ENCODE data around the gene CCNI.
"Not testable (repeated sequence)": the region's sequence is repeated elsewhere in the genome, so short reads cannot be mapped to it uniquely, and the experiment has no call there.

The CCNI gene

DNA sequence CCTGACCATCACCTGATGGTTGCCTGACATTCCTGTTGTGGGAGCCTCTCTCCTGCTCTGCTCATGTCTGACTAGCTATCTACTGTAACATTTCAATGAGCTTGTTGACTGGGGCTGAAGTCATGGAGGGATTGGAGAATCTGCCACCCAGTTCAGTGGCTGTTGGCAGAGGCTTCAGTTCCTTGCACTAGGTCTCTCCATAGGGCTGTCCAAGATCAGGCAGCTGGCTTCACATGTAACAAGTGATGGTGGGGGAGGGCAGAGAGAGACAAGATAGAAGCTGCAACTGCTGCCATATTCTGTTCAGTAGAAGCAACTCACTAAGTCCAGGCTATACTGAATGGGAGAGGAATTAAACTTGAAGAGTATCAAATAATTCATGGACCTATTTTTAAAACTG is 14.1 kb upstream of the CCNI start:
- no peak overlapping the region for H3K4me2 ChIP-seq (ENCODE audit: low read length)
- no peak overlapping the region for H2BK15ac ChIP-seq (replicated peaks; ENCODE audit: low read depth)
- H2BK5ac ChIP-seq (ENCODE audit: low read length), result no peak overlapping the region

DNA sequence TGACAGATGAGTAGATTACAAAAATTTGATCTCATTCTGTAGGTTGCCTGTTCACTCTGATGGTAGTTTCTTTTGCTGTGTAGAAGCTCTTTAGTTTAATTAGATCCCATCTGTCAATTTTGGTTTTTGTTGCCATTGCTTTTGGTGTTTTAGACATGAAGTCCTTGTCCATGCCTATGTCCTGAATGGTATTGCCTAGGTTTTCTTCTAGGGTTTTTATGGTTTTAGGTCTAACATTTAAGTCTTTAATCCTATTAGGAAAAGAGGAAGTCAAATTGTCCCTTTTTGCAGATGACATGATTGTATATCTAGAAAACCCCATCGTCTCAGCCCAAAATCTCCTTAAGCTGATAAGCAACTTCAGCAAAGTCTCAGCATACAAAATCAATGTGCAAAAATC is 11.2 kb upstream of the CCNI start:
- H2BK120ac ChIP-seq (ENCODE audit: low read depth, low read length); H3K27ac ChIP-seq (ENCODE audit: low read depth, low read length); H3K79me1 ChIP-seq (ENCODE audit: low read length); H2BK15ac ChIP-seq (replicated peaks; ENCODE audit: low read depth); H3K4me3 ChIP-seq (ENCODE audit: low read length); DNase-seq; H3K23ac ChIP-seq (ENCODE audit: low read length); H3K56ac ChIP-seq (ENCODE audit: low read length); H3K18ac ChIP-seq (ENCODE audit: low read length); H3K4ac ChIP-seq (ENCODE audit: low read depth, low read length); H4K8ac ChIP-seq (ENCODE audit: low read depth, low read length); H3K79me2 ChIP-seq (ENCODE audit: control insufficient read depth, insufficient read depth, low read length); H2AK5ac ChIP-seq (ENCODE audit: low read length); H3K4me1 ChIP-seq (ENCODE audit: control insufficient read depth, low read depth, low read length); H3K27me3 ChIP-seq (ENCODE audit: insufficient read depth, low read length, poor library complexity); H4K5ac ChIP-seq (ENCODE audit: low read length); H3K9ac ChIP-seq (ENCODE audit: low read length); H3K36me3 ChIP-seq (ENCODE audit: control insufficient read depth, insufficient read depth, low read length); H2BK5ac ChIP-seq (ENCODE audit: low read length); H3K4me2 ChIP-seq (ENCODE audit: low read length): not testable (repeated sequence)
- WGBS (ENCODE audit: extremely low coverage, insufficient coverage, low lambda C conversion rate), result no CpG with 5 or more reads among the region's 1 CpG

More for the DNA sequence above, 14.1 kb upstream of the CCNI start:
- H3K79me2 ChIP-seq (ENCODE audit: control insufficient read depth, insufficient read depth, low read length), result no peaks in the 10 kb centered on the region
- H3K27ac ChIP-seq (ENCODE audit: low read depth, low read length), result no peak overlapping the region
- H4K5ac ChIP-seq (ENCODE audit: low read length), result no peak overlapping the region
- no peak for DNase-seq
- no peaks in the 10 kb centered on the region for H3K27me3 ChIP-seq (ENCODE audit: insufficient read depth, low read length, poor library complexity)
- no peak overlapping the region for H3K4ac ChIP-seq (ENCODE audit: low read depth, low read length)
- no peak overlapping the region for H2BK120ac ChIP-seq (ENCODE audit: low read depth, low read length)
- H2AK5ac ChIP-seq (ENCODE audit: low read length), result no peak overlapping the region
- no peak overlapping the region for H3K23ac ChIP-seq (ENCODE audit: low read length)
- H3K4me1 ChIP-seq (ENCODE audit: control insufficient read depth, low read depth, low read length), result no peaks in the 10 kb centered on the region
- H3K79me1 ChIP-seq (ENCODE audit: low read length), result no peaks in the 10 kb centered on the region
- H4K8ac ChIP-seq (ENCODE audit: low read depth, low read length), result no peak overlapping the region
- H3K9ac ChIP-seq (ENCODE audit: low read length), result no peak overlapping the region
- no peaks in the 10 kb centered on the region for H3K36me3 ChIP-seq (ENCODE audit: control insufficient read depth, insufficient read depth, low read length)
- no peak overlapping the region for H3K18ac ChIP-seq (ENCODE audit: low read length)
- no peak overlapping the region for H3K56ac ChIP-seq (ENCODE audit: low read length)
- no peak overlapping the region for H3K4me3 ChIP-seq (ENCODE audit: low read length)

- Histone ChIP-seq H3K56ac (ENCODE audit: low read length) (peak overlapping the region; percentile 76), H3K27ac (ENCODE audit: low read depth, low read length) (peak overlapping the region; percentile 73), H4K5ac (ENCODE audit: low read length) (no peak overlapping the region), H3K79me1 (ENCODE audit: low read length) (no peaks in the 10 kb centered on the region), H3K4me1 (ENCODE audit: control insufficient read depth, low read depth, low read length) (peaks cover 2% of the 10 kb centered on the region), H3K4ac (ENCODE audit: low read depth, low read length) (peak overlapping the region; percentile 27), H4K8ac (ENCODE audit: low read depth, low read length) (no peak overlapping the region), H3K4me3 (ENCODE audit: low read length) (no peak overlapping the region), H2BK5ac (ENCODE audit: low read length) (peak overlapping the region; percentile 89), H3K36me3 (ENCODE audit: control insufficient read depth, insufficient read depth, low read length) (no peaks in the 10 kb centered on the region), H2BK15ac (replicated peaks; ENCODE audit: low read depth) (no peak overlapping the region), H2BK120ac (ENCODE audit: low read depth, low read length) (peak overlapping the region; percentile 54), H3K27me3 (ENCODE audit: insufficient read depth, low read length, poor library complexity) (no peaks in the 10 kb centered on the region), H3K9ac (ENCODE audit: low read length) (no peak overlapping the region), H3K23ac (ENCODE audit: low read length) (no peak overlapping the region), H3K4me2 (ENCODE audit: low read length) (no peak overlapping the region), H3K79me2 (ENCODE audit: control insufficient read depth, insufficient read depth, low read length) (no peaks in the 10 kb centered on the region), H3K18ac (ENCODE audit: low read length) (peak overlapping the region; percentile 41), H2AK5ac (ENCODE audit: low read length) (no peak overlapping the region)
- no CpG with 5 or more reads among the region's 10 CpGs for WGBS (ENCODE audit: extremely low coverage, insufficient coverage, low lambda C conversion rate)
- peak; percentile 90 for DNase-seq
Observed at GRCh38 chr4:77084019-77084639, 8.3 kb upstream of the CCNI start.

DNA sequence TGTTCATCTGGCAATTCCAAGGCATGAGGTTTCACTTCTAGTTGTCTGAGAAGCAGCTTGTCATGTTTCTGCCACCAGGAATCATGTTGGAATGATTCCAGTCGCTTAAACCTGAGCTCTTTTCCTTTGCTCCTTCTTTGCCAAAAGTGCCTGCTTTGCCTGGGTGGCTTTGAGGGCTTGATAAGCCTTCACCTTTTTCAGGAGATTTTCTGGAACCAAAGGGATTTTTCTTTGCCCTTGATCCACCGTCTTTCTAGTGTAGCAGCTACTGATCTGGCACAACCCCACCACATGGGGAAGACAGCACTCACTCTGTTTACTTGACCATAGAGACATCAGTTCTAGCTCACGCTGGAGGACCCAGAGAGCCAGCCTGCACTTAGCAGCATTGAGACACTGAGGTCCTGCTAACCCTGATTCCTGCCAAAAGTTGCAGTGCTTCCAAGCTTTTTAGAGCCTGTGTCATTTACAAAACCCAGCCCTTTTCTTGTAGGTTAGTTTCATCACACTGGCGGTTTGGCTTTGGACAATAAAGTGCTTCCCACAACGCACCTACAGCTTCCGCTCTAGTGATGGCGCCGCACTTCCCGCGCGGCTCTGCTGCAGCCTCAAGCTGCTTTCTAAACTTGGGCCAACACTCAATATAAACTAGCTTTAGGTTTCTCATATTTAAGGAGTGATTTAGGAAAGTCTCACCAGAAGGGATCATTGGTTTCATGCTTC is 7.3 kb upstream of the CCNI start:
- Histone ChIP-seq H3K27ac (ENCODE audit: low read depth, low read length) (no peak overlapping the region), H3K56ac (ENCODE audit: low read length) (peak overlapping the region; percentile 29), H3K4ac (ENCODE audit: low read depth, low read length) (peak overlapping the region; percentile 40), H3K36me3 (ENCODE audit: control insufficient read depth, insufficient read depth, low read length) (no peaks in the 10 kb centered on the region), H2AK5ac (ENCODE audit: low read length) (no peak overlapping the region), H2BK120ac (ENCODE audit: low read depth, low read length) (no peak overlapping the region), H3K23ac (ENCODE audit: low read length) (no peak overlapping the region), H2BK15ac (replicated peaks; ENCODE audit: low read depth) (no peak overlapping the region), H2BK5ac (ENCODE audit: low read length) (no peak overlapping the region), H3K79me1 (ENCODE audit: low read length) (no peaks in the 10 kb centered on the region), H3K18ac (ENCODE audit: low read length) (peak overlapping the region; percentile 41), H3K27me3 (ENCODE audit: insufficient read depth, low read length, poor library complexity) (no peaks in the 10 kb centered on the region), H3K9ac (ENCODE audit: low read length) (no peak overlapping the region), H3K4me1 (ENCODE audit: control insufficient read depth, low read depth, low read length) (peaks cover 2% of the 10 kb centered on the region), H3K4me3 (ENCODE audit: low read length) (no peak overlapping the region), H4K8ac (ENCODE audit: low read depth, low read length) (no peak overlapping the region), H3K4me2 (ENCODE audit: low read length) (no peak overlapping the region), H3K79me2 (ENCODE audit: control insufficient read depth, insufficient read depth, low read length) (no peaks in the 10 kb centered on the region), H4K5ac (ENCODE audit: low read length) (no peak overlapping the region)
- no CpG with 5 or more reads among the region's 11 CpGs for WGBS (ENCODE audit: extremely low coverage, insufficient coverage, low lambda C conversion rate)
- no peak for DNase-seq

DNA sequence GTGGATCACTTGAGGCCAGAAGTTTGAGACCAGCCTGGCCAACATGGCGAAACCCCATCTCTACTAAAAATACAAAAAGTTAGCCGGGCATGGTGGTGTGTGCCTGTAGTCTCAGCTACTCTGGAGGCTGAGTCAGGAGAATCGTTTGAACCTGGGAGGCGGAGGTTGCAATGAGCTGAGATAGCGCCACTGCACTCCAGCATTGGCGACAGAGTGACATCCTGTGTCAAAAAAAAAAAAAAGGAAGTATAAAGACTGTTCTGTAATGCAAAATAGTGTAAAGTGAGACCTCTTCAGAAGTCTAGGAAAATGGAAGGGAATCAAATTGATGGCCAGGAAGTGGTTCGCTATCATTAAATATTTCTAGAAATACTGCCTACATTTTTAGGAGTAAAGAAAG is 5.0 kb upstream of the CCNI start:
- H3K27ac ChIP-seq (ENCODE audit: low read depth, low read length); H3K27me3 ChIP-seq (ENCODE audit: insufficient read depth, low read length, poor library complexity); H3K9ac ChIP-seq (ENCODE audit: low read length); H3K4me3 ChIP-seq (ENCODE audit: low read length); H3K79me2 ChIP-seq (ENCODE audit: control insufficient read depth, insufficient read depth, low read length); H2BK15ac ChIP-seq (replicated peaks; ENCODE audit: low read depth); H4K8ac ChIP-seq (ENCODE audit: low read depth, low read length); H2BK120ac ChIP-seq (ENCODE audit: low read depth, low read length); H3K36me3 ChIP-seq (ENCODE audit: control insufficient read depth, insufficient read depth, low read length); H4K5ac ChIP-seq (ENCODE audit: low read length); H3K79me1 ChIP-seq (ENCODE audit: low read length); H2AK5ac ChIP-seq (ENCODE audit: low read length); H3K56ac ChIP-seq (ENCODE audit: low read length); H3K4me2 ChIP-seq (ENCODE audit: low read length); H3K4ac ChIP-seq (ENCODE audit: low read depth, low read length); H3K4me1 ChIP-seq (ENCODE audit: control insufficient read depth, low read depth, low read length); H3K23ac ChIP-seq (ENCODE audit: low read length); H3K18ac ChIP-seq (ENCODE audit: low read length); DNase-seq; H2BK5ac ChIP-seq (ENCODE audit: low read length): not testable (repeated sequence)
- WGBS (ENCODE audit: extremely low coverage, insufficient coverage, low lambda C conversion rate), result no CpG with 5 or more reads among the region's 7 CpGs

DNA sequence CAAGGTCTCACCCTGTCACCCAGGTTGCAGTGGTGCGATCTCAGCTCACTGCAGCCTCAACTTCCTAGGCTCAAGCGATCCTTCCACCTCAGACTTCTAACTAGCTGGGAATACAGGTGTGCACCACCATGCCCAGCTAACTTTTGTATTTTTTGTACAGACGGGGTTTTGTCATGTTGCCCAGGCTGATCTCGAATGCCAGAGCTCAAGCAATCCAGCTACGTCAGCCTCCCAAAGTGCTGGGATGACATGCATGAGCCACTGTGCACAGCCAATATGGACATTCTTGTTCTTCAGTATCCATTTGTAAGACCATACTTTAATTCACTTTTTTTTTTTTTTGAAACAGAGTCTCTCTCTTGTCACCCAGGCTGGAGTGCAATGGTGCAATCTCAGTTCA is 3.5 kb upstream of the CCNI start:
- no peaks in the 10 kb centered on the region for H3K36me3 ChIP-seq (ENCODE audit: control insufficient read depth, insufficient read depth, low read length)
- H2BK120ac ChIP-seq (ENCODE audit: low read depth, low read length), result no peak overlapping the region
- no peak overlapping the region for H3K27ac ChIP-seq (ENCODE audit: low read depth, low read length)
- no peak overlapping the region for H3K4ac ChIP-seq (ENCODE audit: low read depth, low read length)
- peaks cover 12% of the 10 kb centered on the region for H3K79me2 ChIP-seq (ENCODE audit: control insufficient read depth, insufficient read depth, low read length)
- H3K4me3 ChIP-seq (ENCODE audit: low read length), result no peak overlapping the region
- H3K4me1 ChIP-seq (ENCODE audit: control insufficient read depth, low read depth, low read length), result peaks cover 2% of the 10 kb centered on the region
- peaks cover 1% of the 10 kb centered on the region for H3K79me1 ChIP-seq (ENCODE audit: low read length)
- no peak overlapping the region for H3K23ac ChIP-seq (ENCODE audit: low read length)
- no peak overlapping the region for H4K5ac ChIP-seq (ENCODE audit: low read length)
- no peak overlapping the region for H4K8ac ChIP-seq (ENCODE audit: low read depth, low read length)
- no peak overlapping the region for H3K56ac ChIP-seq (ENCODE audit: low read length)
- WGBS (ENCODE audit: extremely low coverage, insufficient coverage, low lambda C conversion rate), result no CpG with 5 or more reads among the region's 5 CpGs
- H2AK5ac ChIP-seq (ENCODE audit: low read length), result no peak overlapping the region
- H3K27me3 ChIP-seq (ENCODE audit: insufficient read depth, low read length, poor library complexity), result no peaks in the 10 kb centered on the region
- no peak overlapping the region for H3K4me2 ChIP-seq (ENCODE audit: low read length)
- no peak for DNase-seq
- no peak overlapping the region for H2BK15ac ChIP-seq (replicated peaks; ENCODE audit: low read depth)
- H2BK5ac ChIP-seq (ENCODE audit: low read length), result no peak overlapping the region
- no peak overlapping the region for H3K18ac ChIP-seq (ENCODE audit: low read length)
- no peak overlapping the region for H3K9ac ChIP-seq (ENCODE audit: low read length)

Measured in mesendoderm (in vitro differentiated cells).